Central memory CD4-positive, alpha-beta T cell (primary cell): ENCODE data around the gene LGALS4.
"Not testable (repeated sequence)": the region's sequence is repeated elsewhere in the genome, so short reads cannot be mapped to it uniquely, and the experiment has no call there.

Experiments
- DNase-seq: peaks from one replicate; pipeline ENCODE4 v3.0.0; 2022

Gene LGALS4

DNA sequence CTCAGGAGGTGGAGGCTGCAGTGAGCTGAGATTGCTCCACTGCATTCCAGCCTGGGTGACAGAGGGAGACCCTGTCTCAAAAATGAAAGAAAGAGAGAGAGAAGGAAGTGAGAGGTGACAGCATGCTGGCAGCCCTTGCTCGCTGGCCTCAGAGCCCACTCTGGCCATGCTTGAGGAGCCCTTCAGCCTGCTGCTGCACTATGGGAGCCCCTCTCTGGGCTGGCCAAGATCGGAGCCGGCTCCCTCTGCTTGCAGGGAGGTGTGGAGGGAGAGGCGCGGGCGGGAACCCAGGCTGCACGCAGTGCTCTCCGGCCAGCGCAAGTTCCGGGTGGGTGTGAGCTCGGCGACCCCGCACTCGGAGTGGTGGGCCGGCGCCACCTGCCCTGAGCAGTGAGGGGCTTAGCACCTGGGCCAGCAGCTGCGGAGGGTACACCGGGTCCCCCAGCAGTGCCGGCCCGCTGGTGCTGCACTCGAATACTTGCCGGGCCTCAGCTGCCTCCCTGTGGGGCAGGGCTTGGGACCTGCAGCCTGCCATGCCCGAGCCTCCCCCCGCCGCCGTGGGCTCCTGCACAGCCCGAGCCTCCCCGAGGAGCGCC, 8.6 kb upstream of the LGALS4 start:
- DNase-seq, result not testable (repeated sequence)

GRCh38 chr19:38819231-38819920, 6.6 kb upstream of the LGALS4 start:
- DNase-seq, result no peak

GRCh38 chr19:38817081-38817480, 4.3 kb upstream of the LGALS4 start:
- no peak for DNase-seq

DNA sequence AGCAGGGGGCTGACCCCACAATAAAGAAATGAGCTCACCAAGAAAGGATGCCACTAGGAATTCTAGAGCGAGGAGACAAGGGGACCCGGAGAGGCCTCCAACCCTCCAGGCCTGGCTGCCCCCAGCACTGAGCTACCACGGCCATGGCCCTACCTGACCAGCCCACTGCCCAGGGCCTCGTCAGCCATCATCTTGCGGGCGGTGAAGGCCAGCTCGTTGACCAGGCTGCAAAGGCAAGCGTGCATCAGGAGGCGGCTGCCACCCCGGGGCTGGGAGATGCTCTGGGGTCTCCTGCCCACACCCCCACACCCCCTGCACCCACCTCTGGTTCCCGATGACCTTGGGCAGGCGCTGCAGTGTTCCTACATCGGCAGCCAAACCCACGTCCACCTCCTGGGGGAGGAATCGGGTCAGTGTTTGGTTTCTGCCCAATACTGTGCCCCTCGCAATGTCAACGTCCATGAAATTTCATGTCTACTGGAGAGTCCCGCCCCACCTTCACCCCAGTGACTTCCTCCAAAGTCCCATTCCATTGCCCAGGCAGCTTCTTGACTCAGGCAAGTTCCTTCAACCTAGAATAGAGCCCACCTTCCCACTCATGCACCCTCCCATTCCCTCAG, 3.5 kb upstream of the LGALS4 start:
- no peak for DNase-seq

GRCh38 chr19:38815059-38816001, 2.6 kb upstream of the LGALS4 start:
- no peak for DNase-seq

DNA sequence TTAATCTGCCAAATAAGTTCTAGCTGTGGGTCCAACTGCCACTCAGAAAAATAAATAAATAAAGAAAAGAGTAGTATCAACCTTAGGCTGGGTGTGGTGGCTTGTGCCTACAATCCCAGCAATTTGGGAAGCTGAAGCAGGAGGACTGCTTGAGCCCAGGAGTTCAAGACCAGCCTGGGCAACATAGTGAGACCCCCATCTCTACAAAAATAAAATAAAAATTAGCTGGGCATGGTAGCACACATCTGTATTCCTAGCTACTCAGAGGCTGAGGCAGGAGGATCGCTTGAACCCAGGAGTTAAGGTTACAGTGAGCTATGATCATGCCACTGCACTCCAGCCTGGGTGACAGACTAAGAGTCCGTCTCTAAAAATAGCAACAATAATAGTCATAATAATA, 1.2 kb upstream of the LGALS4 start:
- not testable (repeated sequence) for DNase-seq

DNA sequence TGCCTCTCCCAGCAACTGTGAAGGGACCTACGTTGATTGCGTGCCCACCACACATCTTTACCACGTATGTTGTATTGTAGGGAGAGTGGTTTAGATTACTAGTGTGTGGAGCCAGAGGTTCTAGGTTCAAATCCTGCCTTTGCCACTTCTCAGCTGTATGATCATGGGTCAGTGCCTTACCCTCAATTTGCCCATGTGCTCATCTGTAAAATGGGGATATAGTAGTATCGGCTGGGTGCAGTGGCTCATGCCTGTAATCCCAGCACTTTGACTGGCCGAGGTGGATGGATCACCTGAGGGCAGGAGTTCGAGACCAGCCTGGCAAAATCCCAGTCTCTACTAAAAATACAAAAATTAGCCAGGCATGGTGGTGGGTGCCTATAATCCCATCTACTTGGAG, 578 bp upstream of the LGALS4 start:
- DNase-seq, result no peak

- DNase-seq, result no peak
These were observed 520 bp downstream of the LGALS4 start for GRCh38 chr19:38812009-38812840.

DNA sequence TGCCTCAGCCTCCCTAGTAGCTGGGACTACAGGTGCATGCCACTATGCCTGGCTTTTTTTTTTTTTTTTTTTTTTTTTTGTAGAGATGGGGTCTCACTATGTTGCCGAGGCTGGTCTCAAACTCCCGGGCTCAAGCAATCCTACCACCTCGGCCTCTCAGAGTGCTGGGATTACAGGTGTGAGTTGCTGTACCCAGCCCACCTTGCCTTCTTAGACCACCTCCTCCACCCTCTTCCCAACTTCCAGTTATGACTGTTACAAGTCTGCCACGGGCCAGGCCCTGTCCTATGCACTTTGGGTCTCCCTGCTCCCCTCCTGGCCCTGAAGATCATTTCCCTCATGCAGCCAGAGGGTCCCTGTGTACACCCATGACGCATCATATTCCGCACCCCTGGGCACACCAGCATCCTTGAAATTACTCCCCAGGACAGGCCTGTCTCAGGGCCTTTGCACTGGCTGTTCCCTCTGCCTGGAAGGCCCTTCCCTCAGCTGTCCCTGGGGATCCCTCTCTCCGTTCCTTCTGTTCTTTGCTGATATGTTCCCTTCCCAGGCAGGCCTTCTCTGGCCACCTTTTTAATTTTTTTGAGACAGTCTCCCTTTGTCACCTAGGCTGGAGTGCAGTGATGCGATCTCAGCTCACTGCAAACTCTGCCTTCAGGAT, 3.0 kb downstream of the LGALS4 start:
- DNase-seq, result no peak

DNA sequence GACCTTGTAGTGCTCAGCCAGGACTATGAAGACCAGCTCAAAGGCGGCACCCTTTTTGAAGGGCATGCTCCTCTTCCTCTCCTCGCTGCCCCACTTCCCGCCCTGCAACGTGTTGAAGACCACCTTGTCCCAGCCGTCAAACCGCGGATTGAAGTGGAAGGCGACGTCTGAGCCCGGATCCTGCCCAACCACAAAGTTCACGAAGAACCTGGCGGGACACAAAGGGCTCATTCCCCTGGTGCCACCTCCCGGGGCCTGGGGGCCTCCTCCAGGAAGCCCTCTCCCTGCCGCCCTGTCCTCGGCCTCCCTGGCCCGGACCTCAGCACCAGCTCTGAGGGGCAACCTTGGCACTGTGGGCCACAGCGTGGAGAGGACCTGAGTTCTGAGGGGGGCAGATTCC, 4.0 kb downstream of the LGALS4 start:
- no peak for DNase-seq

- not testable (repeated sequence) for DNase-seq
These were observed 5.2 kb downstream of the LGALS4 start for GRCh38 chr19:38807374-38808098.

DNA sequence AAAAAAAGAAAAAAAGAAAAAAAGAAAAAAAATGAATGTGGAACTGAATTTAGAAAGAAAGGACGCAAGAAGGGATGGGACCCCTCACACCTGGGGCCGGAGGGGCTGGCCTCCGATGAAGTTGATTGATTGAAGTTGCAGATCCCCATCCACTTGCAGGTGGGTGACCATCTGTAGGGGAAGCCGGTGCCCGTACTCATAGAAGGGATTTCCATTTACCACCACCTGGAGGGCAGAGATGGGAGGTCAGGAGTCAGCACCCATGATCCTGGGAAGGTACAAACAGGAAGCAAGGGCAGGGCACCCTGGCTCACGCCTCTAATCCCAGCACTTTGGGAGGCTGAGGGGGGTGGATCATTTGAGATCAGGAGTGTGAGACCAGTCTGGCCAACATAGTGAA, 6.4 kb downstream of the LGALS4 start:
- no peak for DNase-seq

DNA sequence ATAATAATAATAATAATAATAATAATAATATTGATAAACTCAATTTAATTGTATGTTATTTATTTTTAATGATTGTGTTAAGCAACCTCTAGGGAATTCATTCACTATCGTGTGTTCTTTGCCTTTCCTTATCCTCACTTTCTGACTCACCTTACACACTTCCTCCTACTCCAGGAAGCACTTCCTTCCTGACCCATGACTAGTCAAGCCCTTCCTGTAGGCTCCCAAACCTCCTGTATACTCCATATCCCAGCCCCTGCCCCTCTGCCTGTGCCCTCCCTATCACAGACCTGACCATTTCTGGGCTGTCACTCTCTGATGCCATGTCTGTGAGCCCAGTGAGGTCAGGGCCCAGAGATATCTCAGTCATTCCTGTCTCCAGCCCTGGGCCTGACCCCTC, 7.6 kb downstream of the LGALS4 start:
- no peak for DNase-seq

GRCh38 chr19:38803543-38803942, 9.2 kb downstream of the LGALS4 start:
- DNase-seq, result no peak

- DNase-seq, result no peak
These were observed 11.2 kb downstream of the LGALS4 start for GRCh38 chr19:38801359-38802095.

- no peak for DNase-seq
These were observed 12.0 kb downstream of the LGALS4 start for GRCh38 chr19:38800577-38801347.

DNA sequence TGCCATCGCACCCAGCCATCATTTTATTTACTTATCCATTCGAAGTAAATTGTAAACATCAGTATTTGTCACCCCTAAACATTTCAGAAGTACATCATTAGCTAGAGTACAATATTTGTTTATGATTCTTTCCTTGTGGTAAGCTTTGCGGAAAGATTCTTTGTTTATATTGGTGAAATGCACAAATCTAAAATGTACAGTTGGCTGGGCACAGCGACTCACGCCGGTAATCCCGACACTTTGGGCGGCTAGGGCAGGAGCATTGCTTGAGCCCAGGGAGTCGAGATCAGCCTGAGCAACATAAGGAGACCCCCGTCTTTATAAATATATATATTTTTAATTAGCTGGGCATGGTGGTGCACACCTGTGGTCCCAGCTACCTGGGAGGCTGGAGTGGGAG, 13.6 kb downstream of the LGALS4 start:
- no peak for DNase-seq

DNA sequence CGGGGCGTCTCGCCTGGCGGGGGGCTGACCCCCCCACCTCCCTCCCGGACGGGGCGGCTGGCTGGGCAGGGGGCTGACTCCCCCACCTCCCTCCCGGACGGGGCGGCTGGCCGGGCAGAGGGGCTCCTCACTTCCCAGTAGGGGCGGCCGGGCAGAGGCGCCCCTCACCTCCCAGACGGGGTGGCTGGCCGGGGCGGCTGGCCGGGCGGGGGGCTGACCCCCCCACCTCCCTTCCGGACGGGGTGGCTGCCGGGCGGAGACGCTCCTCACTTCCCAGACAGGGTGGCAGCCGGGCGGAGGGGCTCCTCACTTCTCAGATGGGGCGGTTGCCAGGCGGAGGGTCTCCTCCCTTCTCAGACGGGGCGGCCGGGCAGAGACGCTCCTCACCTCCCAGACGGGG, 15.0 kb downstream of the LGALS4 start:
- not testable (repeated sequence) for DNase-seq

GRCh38 chr19:38796154-38796553, 16.6 kb downstream of the LGALS4 start:
- no peak for DNase-seq
